NCI-H774 (cell line): ENCODE measurements around the gene HNRNPCL2.
"Not testable (repeated sequence)": the region's sequence is repeated elsewhere in the genome, so short reads cannot be mapped to it uniquely, and the experiment has no call there.

Experiments used
- DNase-seq: peaks from one replicate; lab custom pipeline; 2025; lab: John Stamatoyannopoulos, UW

Gene HNRNPCL2

DNA sequence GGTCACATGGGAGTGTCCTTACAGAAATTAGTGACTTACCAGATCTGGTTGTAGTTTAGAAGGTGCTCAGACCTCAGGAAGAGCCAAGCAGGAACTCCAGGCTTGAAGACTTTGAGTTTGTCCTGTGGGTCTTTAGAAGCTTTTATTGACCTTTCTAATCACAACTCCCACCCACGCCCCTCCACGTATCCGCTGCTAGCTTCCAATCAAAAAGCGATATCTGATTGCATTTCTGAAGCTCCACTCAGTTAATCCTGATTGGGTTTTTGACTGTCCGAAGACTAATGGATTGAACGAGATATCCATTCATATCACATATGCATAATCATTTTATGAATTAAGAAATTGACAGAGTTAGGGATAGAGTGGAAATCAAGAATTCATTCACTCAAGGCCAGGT is at the start of gene HNRNPCL2:
HNRNPCL2 (minus strand) TSS at position 101 of the 400 bp plus-strand sequence. CDS start 454 bp downstream, outside the sequence.
- DNase-seq = not testable (repeated sequence)

DNA sequence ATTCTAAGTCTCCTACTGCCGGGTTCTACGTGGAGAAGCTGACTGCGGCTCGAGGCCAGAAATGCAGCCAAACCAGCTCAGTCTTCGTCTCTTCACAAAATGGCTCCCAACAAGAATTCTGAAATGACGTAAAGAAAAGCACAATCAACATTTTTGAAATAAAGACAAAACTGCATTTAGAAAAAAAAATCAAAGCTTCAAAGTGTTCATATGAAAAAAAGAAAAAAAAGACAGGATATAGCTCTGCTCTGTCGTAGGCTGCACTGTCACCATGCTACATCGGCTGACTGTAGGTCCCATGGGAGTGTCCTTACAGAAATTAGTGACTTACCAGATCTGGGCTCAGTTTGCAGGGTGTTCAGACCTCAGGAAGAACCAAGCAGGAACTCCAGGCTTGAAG is 48.9 kb upstream of the HNRNPCL2 start, which contains the start of gene HNRNPCL4:
HNRNPCL4 (minus strand) TSS at position 101 of the 400 bp plus-strand sequence. CDS start 164 bp downstream, outside the sequence.
- DNase-seq = not testable (repeated sequence)

DNA sequence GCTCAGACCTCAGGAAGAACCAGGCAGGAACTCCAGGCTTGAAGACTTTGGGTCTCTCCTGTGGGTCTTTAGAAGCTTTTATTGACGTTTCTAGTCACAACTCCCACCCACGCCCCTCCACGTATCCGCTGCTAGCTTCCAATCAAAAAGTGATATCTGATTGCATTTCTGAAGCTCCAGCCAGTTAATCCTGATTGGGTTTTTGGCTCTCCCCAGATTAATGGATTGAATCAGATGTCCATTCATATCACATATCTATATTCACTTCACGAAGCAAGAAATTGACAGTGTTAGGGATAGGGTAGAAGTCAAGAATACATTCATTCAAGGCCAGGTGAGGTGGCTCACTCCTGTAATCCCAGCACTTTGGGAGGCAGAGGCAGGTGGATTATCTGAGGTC is 39.3 kb upstream of the HNRNPCL2 start, which contains the start of gene PRAMEF26:
PRAMEF26 (minus strand) TSS at position 101 of the 400 bp plus-strand sequence. CDS start 2,914 bp downstream, outside the sequence.
- not testable (repeated sequence) for DNase-seq

GRCh38 chr1:13070474-13070873 is 46.2 kb downstream of the HNRNPCL2 start, which contains the start of gene PRAMEF25:
Gene PRAMEF25 (plus strand): TSS chr1:13070774. CDS start chr1:13073694, 2,920 bp downstream.
- not testable (repeated sequence) for DNase-seq
